Smooth muscle cell (in vitro differentiated cells): ENCODE results near the gene SETDB2. TPM values are rescaled to one million over a fixed set of nuclear protein-coding genes. Genes with fewer than 3 reads are reported as not detected.

Source experiments
- DNase-seq: peaks from one replicate; lab custom pipeline; 2025; ENCODE audit not compliant: unreplicated experiment; lab: John Stamatoyannopoulos, UW
- H2AFZ ChIP-seq: fragments of 200-600 bp; sonication (generic); 2 replicates; pipeline ENCODE4 v1.6.0; 2016; ENCODE audit warnings: antibody characterized with exemption, low read depth, mild to moderate bottlenecking
- H3F3A ChIP-seq: fragments of 200-600 bp; sonication (generic); 2 replicates; pipeline ENCODE4 v1.6.0; 2017; ENCODE audit warnings: antibody characterized with exemption, low read depth
- H3K27ac ChIP-seq: fragments of 200-600 bp; sonication (generic); 2 replicates; pipeline ENCODE4 v1.5.1; 2016; ENCODE audit warnings: low read depth, mild to moderate bottlenecking
- H3K27me3 ChIP-seq: fragments of 200-600 bp; sonication (generic); 2 replicates; pipeline ENCODE4 v1.6.1; 2016; ENCODE audit warnings: low read depth, mild to moderate bottlenecking
- H3K36me3 ChIP-seq: fragments of 200-600 bp; sonication (generic); 2 replicates; pipeline ENCODE4 v1.5.1; 2016; ENCODE audit warnings: low read depth
- H3K4me1 ChIP-seq: fragments of 200-600 bp; sonication (generic); 2 replicates; pipeline ENCODE4 v1.5.1; 2016; ENCODE audit warnings: low read depth
- H3K4me2 ChIP-seq: fragments of 200-600 bp; sonication (generic); 2 replicates; pipeline ENCODE4 v1.6.0; 2016; ENCODE audit warnings: mild to moderate bottlenecking
- H3K4me3 ChIP-seq: fragments of 200-600 bp; sonication (generic); 2 replicates; pipeline ENCODE4 v1.5.1; 2016; ENCODE audit warnings: mild to moderate bottlenecking
- H3K79me2 ChIP-seq: fragments of 200-600 bp; sonication (generic); 2 replicates; pipeline ENCODE4 v1.6.0; 2016; ENCODE audit warnings: low read depth, mild to moderate bottlenecking
- H3K9ac ChIP-seq: fragments of 200-600 bp; sonication (generic); 2 replicates; pipeline ENCODE4 v1.6.0; 2016; ENCODE audit warnings: low read depth
- H3K9me3 ChIP-seq: fragments of 200-600 bp; sonication (generic); replicated peaks from 2 replicates; pipeline ENCODE4 v1.5.1; 2016; ENCODE audit warnings: low read depth
- H4K20me1 ChIP-seq: fragments of 200-600 bp; sonication (generic); 2 replicates; pipeline ENCODE4 v1.6.0; 2016; ENCODE audit warnings: low read depth
- WGBS: methylation state at CpG from one replicate; pipeline ENCODE4 v1.1.7; 2016; ENCODE audit warnings: low lambda C conversion rate; 5-methylcytosine and 5-hydroxymethylcytosine counted together
- polyA plus RNA-seq: library from polyadenylated mRNA; unstranded; fragments of >200 nt; fragmentation: Nextera tagmentation; extraction: Ambion mirVana; gene quantifications from 2 replicates; pipeline ENCODE4 v1.2.1, GENCODE V29; 2016
- total RNA-seq: library from RNA; depleted of rRNA; stranded (reverse); fragments of >200 nt; gene quantifications from 2 replicates; pipeline ENCODE4 v1.2.3, GENCODE V29; 2014
- TF ChIP-seq, protein P1 (sequence below): fragments of 200-600 bp; sonication (generic); IDR thresholded peaks from 2 replicates; pipeline ENCODE4 v1.5.1; 2017; ENCODE audit warnings: borderline replicate concordance, mild to moderate bottlenecking, antibody characterized with exemption; ENCODE audit not compliant: insufficient read depth, poor library complexity, severe bottlenecking

The SETDB2 gene
- total and polyA plus RNA-seq, 2 experiments from 2014 or later = 3.5 to 4.9 TPM

DNA sequence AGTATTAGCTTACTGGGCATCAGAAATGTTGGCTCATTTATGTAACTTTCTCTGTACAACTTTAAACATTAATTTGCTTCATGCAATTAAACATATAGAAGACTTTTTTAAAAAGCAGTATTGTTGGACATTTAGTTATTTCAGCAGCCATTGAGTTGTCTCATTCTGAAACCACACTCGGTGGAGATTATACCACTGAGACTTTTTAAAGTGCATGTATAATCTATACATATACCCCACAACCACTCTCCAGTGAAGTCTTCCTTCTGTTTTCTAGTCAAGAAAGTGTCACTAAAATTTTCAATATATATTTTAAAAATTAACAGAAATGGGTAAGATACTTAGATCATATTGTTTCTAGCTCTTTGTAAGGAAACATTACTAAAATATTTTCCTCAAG, 15.5 kb downstream of the SETDB2 start:
- no peak for DNase-seq
- WGBS = 94% methylated on average over 1 of the region's 1 CpG
- TF ChIP-seq, protein P1, sequence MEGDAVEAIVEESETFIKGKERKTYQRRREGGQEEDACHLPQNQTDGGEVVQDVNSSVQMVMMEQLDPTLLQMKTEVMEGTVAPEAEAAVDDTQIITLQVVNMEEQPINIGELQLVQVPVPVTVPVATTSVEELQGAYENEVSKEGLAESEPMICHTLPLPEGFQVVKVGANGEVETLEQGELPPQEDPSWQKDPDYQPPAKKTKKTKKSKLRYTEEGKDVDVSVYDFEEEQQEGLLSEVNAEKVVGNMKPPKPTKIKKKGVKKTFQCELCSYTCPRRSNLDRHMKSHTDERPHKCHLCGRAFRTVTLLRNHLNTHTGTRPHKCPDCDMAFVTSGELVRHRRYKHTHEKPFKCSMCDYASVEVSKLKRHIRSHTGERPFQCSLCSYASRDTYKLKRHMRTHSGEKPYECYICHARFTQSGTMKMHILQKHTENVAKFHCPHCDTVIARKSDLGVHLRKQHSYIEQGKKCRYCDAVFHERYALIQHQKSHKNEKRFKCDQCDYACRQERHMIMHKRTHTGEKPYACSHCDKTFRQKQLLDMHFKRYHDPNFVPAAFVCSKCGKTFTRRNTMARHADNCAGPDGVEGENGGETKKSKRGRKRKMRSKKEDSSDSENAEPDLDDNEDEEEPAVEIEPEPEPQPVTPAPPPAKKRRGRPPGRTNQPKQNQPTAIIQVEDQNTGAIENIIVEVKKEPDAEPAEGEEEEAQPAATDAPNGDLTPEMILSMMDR = no peak

DNA sequence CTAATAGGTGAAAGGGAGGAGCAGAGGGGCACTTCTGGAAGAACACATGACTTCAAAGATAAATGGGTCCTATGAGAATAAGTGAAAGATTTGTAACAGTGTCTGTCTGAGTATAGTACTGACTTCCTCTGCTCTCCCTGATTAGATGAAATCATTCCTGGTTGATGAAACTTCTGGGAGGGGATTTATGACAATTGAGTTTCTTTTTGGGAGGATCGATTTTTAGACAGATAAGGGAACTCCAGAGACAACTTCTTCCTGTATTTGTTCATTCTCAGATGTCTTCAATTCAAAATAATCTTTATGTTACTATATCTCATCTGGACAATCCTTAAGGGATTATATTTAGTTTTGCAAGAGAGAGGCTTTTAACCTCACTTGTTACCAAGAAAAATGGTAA, 20.0 kb downstream of the SETDB2 start:
- WGBS = 65% methylated on average over 1 of the region's 1 CpG
- no peak overlapping the region for H2AFZ ChIP-seq
- no peaks in the 10 kb centered on the region for H3K4me1 ChIP-seq
- H3K9me3 ChIP-seq = no peaks in the 10 kb centered on the region
- H3F3A ChIP-seq = no peaks in the 10 kb centered on the region
- no peak for DNase-seq
- H3K4me2 ChIP-seq = no peak overlapping the region
- no peak overlapping the region for H3K9ac ChIP-seq
- no peaks in the 10 kb centered on the region for H3K27me3 ChIP-seq
- H4K20me1 ChIP-seq = no peaks in the 10 kb centered on the region
- H3K79me2 ChIP-seq = no peaks in the 10 kb centered on the region
- peaks cover 27% of the 10 kb centered on the region for H3K36me3 ChIP-seq
- H3K4me3 ChIP-seq = no peak overlapping the region
- TF ChIP-seq, protein P1 = no peak
- H3K27ac ChIP-seq = no peak overlapping the region

More for the DNA sequence above, 15.5 kb downstream of the SETDB2 start:
- Histone ChIP-seq H3K9me3 (no peaks in the 10 kb centered on the region), H3K27me3 (no peaks in the 10 kb centered on the region), H3K27ac (no peak overlapping the region), H2AFZ (no peak overlapping the region), H3K4me3 (no peak overlapping the region), H3K4me2 (no peak overlapping the region), H4K20me1 (no peaks in the 10 kb centered on the region), H3K9ac (no peak overlapping the region), H3F3A (no peaks in the 10 kb centered on the region), H3K36me3 (peaks cover 27% of the 10 kb centered on the region), H3K79me2 (no peaks in the 10 kb centered on the region), H3K4me1 (no peaks in the 10 kb centered on the region)

DNA sequence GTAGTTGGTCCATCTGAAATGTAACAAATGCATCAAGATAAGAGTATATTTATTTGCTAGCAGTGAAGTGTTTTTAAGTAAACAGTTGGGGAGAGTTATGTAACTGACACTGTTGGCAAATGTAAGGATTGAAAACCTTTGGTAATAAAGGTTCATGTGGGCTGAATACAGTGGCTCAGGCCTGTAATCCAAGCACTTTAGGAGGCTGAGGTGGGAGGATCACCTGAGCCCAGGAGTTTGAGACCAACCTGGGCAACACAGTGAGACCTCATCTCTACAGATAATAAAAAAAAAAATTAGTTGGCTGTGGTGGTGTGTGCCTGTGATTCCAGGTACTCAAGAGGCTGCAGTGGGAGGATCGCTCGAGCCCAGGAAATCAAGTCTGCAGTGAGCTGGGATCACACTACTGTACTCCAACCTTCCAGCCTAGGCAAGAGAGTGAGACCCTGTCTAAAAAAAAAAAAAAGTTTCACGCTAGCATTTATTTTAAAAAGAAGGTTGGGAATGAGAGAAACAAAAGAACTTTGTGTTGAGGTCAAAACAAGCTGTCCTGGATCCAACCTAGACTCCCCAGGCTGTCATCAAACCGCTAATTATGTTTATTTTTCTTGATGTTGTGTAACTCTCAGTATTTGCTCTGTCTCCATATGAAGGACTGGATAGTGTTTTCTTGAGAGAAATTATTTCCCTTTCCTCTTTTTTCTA, 20.7 kb downstream of the SETDB2 start:
- DNase-seq = no peak
- no peak overlapping the region for H3K4me2 ChIP-seq
- H3K36me3 ChIP-seq = peaks cover 27% of the 10 kb centered on the region
- H2AFZ ChIP-seq = no peak overlapping the region
- H3K27me3 ChIP-seq = no peaks in the 10 kb centered on the region
- no peak overlapping the region for H3K4me3 ChIP-seq
- no peak overlapping the region for H3K27ac ChIP-seq
- no peaks in the 10 kb centered on the region for H3K9me3 ChIP-seq
- H3K4me1 ChIP-seq = no peaks in the 10 kb centered on the region
- H3K79me2 ChIP-seq = no peaks in the 10 kb centered on the region
- no peaks in the 10 kb centered on the region for H3F3A ChIP-seq
- no peak overlapping the region for H3K9ac ChIP-seq
- H4K20me1 ChIP-seq = no peaks in the 10 kb centered on the region
- WGBS = 97% methylated on average over 4 of the region's 4 CpGs
- TF ChIP-seq, protein P1 = no peak

DNA sequence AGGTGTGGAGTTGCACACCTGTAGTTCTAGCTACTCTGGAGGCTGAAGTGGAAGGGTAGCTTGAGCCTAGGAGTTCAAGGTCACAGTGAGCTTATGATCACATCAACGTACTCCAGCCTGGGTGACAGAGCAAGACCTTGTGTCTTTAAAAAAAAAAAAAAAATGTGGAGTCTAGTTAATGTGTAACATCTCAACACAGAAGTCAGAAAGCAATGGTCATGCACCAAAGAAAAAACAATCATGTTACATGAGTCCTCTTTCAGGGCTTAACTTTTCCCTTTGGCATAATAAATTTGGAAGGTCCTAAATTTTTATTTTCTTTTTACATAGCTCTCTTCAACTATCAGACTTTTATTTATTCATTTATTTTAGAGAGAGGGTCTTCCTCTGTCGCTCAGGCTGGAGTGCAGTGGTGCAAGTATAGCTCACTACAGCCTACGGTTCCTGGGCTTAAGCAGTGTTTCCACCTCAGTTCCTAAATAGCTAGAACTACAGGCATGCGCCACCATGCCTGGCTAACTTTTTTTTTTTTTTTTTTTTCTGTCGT, 22.3 kb downstream of the SETDB2 start:
- Histone ChIP-seq H3K4me2 (no peak overlapping the region), H3K4me3 (no peak overlapping the region), H3K4me1 (no peaks in the 10 kb centered on the region), H3K36me3 (peaks cover 14% of the 10 kb centered on the region), H3K27ac (no peak overlapping the region), H4K20me1 (no peaks in the 10 kb centered on the region), H3F3A (no peaks in the 10 kb centered on the region), H2AFZ (no peak overlapping the region), H3K27me3 (no peaks in the 10 kb centered on the region), H3K79me2 (no peaks in the 10 kb centered on the region), H3K9me3 (no peaks in the 10 kb centered on the region), H3K9ac (no peak overlapping the region)
- no peak for DNase-seq
- WGBS = 91% methylated on average over 5 of the region's 5 CpGs
- TF ChIP-seq, protein P1 = no peak
